ENCODE measurements around the gene BTN1A1. TPM values are rescaled to one million over a fixed set of nuclear protein-coding genes. Genes with fewer than 3 reads are reported as not detected.

The BTN1A1 gene
- total and polyA plus RNA-seq, 10 of the 15 experiments (the other 5 are each of a cell fraction or from before 2014, with no cell fraction given): 0.05 to 2.2 (median 0.87) TPM

- TF ChIP-seq ZBTB33 (IDR thresholded peaks at IDR 0.05) (0 out of 2 replicates have a peak, but pooled peaks have one; percentile 42), HDAC2 (IDR thresholded peaks at IDR 0.05) (no peak), SMC3 (IDR thresholded peaks at IDR 0.05; ENCODE audit: borderline replicate concordance, low read length) (no peak), NBN (IDR thresholded peaks at IDR 0.05) (0 out of 2 replicates have a peak, but pooled peaks have one; percentile 13)
- Histone ChIP-seq H3K4me3 (peak overlapping the region; percentile 45; the same call in 1 of the 2 replicates), H3K9ac (ENCODE audit: control insufficient read depth, insufficient read depth, low read length) (no peak overlapping the region), H4K20me1 (ENCODE audit: control insufficient read depth, insufficient read depth) (no peaks in the 10 kb centered on the region), H3K27me3 (replicated peaks in 1 of 2; ENCODE audit: control insufficient read depth in 2 of 2, insufficient read depth in 2 of 2, low read length in 1 of 2) (no peaks in the 10 kb centered on the region), H3K27ac (ENCODE audit: control insufficient read depth, insufficient read depth) (no peak overlapping the region), H3K9me3 (replicated peaks; ENCODE audit: control insufficient read depth, insufficient read depth, low read length) (no peaks in the 10 kb centered on the region), H2AFZ (ENCODE audit: control insufficient read depth, low read depth, low read length) (no peak overlapping the region; the same call in 1 of the 2 replicates), H3K79me2 (ENCODE audit: control insufficient read depth, insufficient read depth, low read length) (no peaks in the 10 kb centered on the region), H3K36me3 (ENCODE audit: control insufficient read depth in 2 of 2, insufficient read depth in 2 of 2, low read length in 1 of 2) (no peaks in the 10 kb centered on the region), H3K4me1 (ENCODE audit: control insufficient read depth, insufficient read depth, low read length) (0 out of 2 replicates have a peak, but pooled peaks cover 3% of the 10 kb centered on the region), H3K4me2 (ENCODE audit: control insufficient read depth, insufficient read depth) (peak overlapping the region; percentile 70)
- intact Hi-C loops (cut with micrococcal nuclease; ENCODE audit: unreplicated experiment) (loop anchor here (1.0 to 10.0 kb wide), 3 partner anchors 13 to 381 kb away; no protein-coding TSS in a partner anchor), in situ Hi-C loops (cut with MboI) (no loop called here)
- DNase-seq (ENCODE audit: low read depth, low spot score) (no peak), ATAC-seq (peak; percentile 34), FAIRE-seq (no peak)
- ChIA-PET SMC1A (ENCODE audit: uncharacterized antibody, unreplicated experiment) (interaction anchor here (0.7 to 4.5 kb wide), 16 partner anchors 8 to 233 kb away, joined by 3 to 44 read pairs (median 5); partner anchors contain the start of gene HMGN4), RAD21 (ENCODE audit: unreplicated experiment) (interaction anchor here (0.8 to 5.5 kb wide), 10 partner anchors 13 to 265 kb away, joined by 3 to 40 read pairs (median 12); partner anchors contain the start of gene HMGN4), CTCF (interaction anchor here (1.0 to 4.1 kb wide), 6 partner anchors 13 to 226 kb away, joined by 3 to 28 read pairs (median 12); partner anchors contain the start of gene HMGN4), POLR2A (interaction anchor here (1.0 to 4.5 kb wide), 6 partner anchors 8 to 227 kb away, joined by 3 to 29 read pairs (median 5); partner anchors contain the start of gene HMGN4)
- WGBS (ENCODE audit: insufficient coverage, insufficient replicate concordance, low lambda C conversion rate, missing lambda C conversion rate): 73% methylated on average over 19 of the region's 19 CpGs
- no TSS peak for BruUV-seq (replicated peaks)
These were observed 55.6 kb downstream of the BTN1A1 start for GRCh38 chr6:26555505-26556262.

All from GM12878 (cell line).